T-helper 1 cell (primary cell): ENCODE data around the gene ZNF730.
"Not testable (repeated sequence)": the region's sequence is repeated elsewhere in the genome, so short reads cannot be mapped to it uniquely, and the experiment has no call there.

Source experiments
- DNase-seq, 5 donors: peaks; one replicate each; pipeline ENCODE4 v3.0.0-alpha.2; 2012 to 2020
- total RNA-seq, 4 donors: gene quantifications; one replicate each; lab custom pipeline; 2026; lab: John Stamatoyannopoulos, UW

The ZNF730 gene
- 0 to 0.15 (median 0) reads per million in 4 donors for total RNA-seq

- peak in 3 of 5 donors; percentile 8 to 34 (median 12) for DNase-seq
Measured at GRCh38 chr19:23116802-23117571, at the start of gene ZNF730. ZNF730 (plus strand) TSS chr19:23117025; CDS start chr19:23117174, 149 bp downstream.

- DNase-seq = no peak
Measured at GRCh38 chr19:23070353-23071146, 46.3 kb upstream of the ZNF730 start.

- no peak for DNase-seq
Measured at GRCh38 chr19:23071147-23071511, 45.7 kb upstream of the ZNF730 start.

DNA sequence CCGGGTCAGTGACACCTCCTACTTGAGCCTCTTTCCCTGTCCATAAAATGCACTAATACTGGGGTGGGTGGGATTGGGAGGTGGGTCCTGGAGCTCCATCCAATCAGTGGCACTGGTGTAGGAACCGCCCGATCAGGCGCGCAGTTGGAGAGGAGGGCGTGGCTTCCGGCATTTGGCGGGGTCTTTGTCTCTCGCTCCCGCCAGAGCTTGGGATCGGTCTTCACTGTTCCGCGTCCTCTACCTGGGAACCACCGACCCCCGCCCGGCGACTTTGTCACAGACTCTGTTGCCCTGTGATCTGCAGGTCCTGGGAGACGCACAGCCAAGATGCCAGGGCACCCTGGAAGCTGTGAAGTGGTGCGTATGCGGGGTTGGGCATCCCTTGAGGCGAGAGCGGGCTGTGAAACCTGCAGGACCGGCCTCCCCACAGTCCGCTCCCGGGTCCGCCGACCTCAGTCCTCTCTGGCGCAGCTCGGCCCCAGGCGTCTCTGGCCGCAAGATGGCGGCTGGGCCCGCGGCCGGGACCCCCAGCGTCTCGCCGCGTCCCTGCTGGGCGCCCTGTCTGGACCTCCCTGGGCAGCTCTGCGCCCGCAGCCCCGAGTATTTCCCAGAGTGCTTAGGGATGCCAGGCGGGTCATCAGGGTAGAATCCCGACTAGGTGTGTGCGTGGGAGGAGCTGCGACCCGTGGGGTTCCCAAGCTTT is 41.6 kb upstream of the ZNF730 start:
- no peak for DNase-seq

DNA sequence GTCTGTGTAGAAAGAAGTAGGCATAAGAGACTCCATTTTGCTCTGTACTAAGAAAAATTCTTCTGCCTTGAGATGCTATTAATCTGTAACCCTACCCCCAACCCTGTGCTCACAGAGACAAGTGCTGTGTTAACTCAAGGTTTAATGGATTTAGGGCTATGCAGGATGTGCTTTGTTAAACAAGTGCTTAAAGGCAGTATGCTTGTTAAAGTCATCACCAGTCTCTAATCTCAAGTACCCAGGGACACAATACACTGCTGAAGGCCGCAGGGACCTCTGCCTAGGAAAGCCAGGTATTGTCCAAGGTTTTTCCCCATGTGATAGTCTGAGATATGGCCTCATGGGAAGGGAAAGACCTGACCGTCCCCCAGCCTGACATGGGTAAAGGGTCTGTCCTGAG is 39.0 kb upstream of the ZNF730 start:
- DNase-seq = not testable (repeated sequence)

GRCh38 chr19:23093832-23094231 is 23.0 kb upstream of the ZNF730 start:
- DNase-seq = no peak

DNA sequence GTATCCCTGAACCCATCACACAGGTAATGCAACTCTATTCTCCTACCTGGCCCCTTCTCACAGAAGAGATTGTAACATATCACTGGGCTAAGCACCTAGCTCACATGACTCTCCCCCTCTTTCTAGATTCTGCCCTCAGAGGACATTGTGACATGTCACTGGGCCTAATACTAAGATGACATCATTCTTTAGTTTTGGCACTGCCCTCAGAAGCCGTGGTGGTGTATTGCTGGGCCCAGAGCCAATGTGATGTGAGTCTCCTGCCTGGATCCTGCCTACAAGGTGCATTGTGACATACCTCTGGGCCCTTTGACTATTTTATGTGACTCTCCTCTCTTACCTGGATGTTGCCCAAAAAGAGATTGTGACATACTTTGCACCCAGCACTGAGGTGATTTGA is 21.4 kb upstream of the ZNF730 start:
- DNase-seq = no peak

- no peak for DNase-seq
Measured at GRCh38 chr19:23098286-23098685, 18.5 kb upstream of the ZNF730 start.

GRCh38 chr19:23098988-23099387 is 17.8 kb upstream of the ZNF730 start:
- DNase-seq = no peak

DNA sequence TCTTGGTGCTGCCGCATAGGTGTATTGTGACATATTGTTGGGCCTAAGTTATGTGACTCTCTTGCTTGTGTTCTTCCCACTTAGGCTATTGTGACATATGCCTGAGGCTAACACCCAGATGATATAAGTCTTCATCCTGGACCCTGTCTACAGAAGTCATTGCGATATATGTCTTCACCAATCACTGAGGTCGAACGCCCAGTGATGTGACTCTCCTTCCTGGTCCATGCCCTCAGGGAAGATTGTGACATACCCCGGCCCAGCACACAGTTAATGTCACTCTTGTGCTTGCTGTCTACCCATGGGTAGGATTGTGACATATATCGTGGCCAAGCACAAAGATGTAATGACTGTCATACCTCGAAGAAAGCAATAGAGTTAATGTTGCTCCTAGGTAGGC is 16.9 kb upstream of the ZNF730 start:
- no peak for DNase-seq

DNA sequence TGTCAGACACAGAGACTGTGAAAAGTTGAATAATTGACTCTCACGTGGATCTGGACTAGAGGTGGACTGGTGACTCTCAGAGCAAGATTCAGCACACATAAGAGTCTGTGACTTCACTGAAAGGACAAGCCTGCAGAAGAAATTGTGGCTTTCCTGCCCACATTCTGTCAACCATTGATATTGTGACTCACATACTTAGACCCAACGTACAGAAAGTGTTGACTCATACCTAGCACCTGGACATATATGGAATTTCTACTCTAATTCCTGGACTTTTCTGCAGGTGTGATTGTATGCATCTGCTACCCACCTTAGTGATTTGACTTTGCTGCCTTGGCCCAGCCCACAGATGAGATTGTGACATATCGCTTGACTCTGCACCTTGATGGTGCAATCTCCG is 15.6 kb upstream of the ZNF730 start:
- no peak for DNase-seq

DNA sequence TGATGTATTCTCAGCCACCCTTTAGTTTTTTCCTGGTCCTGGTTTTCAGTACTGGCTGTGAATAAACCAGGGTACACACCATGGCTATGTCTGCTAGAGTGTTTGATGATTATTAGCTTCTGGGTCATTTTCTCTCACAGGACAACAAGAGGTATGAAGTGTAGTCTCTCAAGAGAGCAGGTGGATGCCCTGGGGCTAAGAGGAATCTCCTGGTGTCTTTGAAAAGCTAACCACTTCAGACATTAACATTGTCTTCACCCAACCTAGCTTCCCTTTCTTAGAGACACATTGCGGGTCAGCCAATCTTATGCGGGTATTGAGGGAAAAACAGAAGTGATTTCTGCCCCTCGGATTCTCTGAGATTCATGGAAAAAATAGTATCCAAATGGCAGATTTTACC is 1.6 kb downstream of the ZNF730 start:
- no peak for DNase-seq

DNA sequence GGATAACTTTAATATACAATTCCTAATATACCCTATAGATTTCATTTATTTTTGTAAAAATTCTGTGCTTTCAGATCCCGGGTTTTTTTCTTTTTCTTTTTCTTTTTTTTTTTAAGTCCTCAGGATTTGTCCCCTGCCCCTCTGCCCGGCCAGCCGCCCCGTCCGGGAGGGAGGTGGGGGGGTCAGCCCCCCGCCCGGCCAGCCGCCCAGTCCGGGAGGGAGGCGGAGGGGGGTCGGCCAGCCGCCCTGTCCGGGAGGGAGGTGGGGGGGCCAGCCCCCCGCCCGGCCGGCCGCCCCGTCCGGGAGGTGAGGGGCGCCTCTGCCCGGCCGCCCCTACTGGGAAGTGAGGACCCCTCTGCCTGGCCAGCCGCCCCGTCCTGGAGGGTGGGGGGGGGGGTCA is 17.4 kb downstream of the ZNF730 start:
- DNase-seq = not testable (repeated sequence)

GRCh38 chr19:23145617-23146415 is 29.0 kb downstream of the ZNF730 start:
- DNase-seq = no peak

DNA sequence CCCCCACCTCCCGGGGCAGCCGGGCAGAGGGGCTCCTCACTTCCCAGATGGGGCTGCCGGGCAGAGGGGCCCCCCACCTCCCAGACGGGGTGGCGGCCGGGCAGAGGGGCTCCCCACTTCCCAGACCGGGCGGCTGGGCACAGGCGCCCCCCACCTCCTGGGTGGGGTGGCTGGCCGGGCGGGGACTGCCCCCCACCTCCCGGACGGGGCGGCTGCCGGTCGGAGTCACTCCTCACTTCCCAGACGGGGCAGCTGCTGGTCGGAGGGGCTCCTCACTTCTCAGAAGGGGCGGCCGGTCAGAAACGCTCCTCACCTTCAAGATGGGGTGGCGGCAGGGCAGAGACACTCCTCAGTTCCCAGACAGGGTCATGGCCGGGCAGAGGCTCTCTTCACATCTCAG is 43.9 kb downstream of the ZNF730 start:
- no peak for DNase-seq

GRCh38 chr19:23168286-23168685 is 51.5 kb downstream of the ZNF730 start:
- not testable (repeated sequence) for DNase-seq

DNA sequence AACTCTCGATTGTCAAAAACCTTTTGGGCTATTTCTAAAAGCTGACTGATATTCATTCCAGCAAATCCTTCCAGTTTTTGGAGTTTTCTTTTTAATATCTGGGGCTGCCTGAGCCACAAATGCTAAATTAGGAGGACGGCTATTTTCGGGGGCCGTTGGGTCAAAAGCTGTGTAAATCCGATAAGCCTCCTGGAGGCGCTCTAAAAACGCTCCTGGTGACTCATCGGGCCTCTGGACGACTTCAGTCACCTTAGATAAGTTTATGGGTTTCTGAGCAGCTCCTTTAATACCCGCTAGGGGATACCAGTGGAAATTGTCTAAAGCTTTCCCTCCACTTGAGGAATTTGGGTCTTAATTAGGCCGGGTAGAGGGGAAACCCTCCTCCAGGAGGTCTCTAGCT is 66.4 kb downstream of the ZNF730 start:
- DNase-seq = no peak

GRCh38 chr19:23190341-23190740 is 73.5 kb downstream of the ZNF730 start:
- no peak for DNase-seq
